Measurements from ENCODE around the gene CARS2.
A peak's percentile ranks its signal among the peaks of the same experiment; 100 is the strongest.

CARS2 gene

GRCh38 chr13:110705826-110706569, at the start of gene CARS2:
Gene CARS2 (minus strand): TSS chr13:110706116. CDS start chr13:110706093, 23 bp downstream.
- H3K4me1 ChIP-seq (ENCODE audit: low read depth, poor library complexity, severe bottlenecking), result peaks cover 8% of the 10 kb centered on the region
- peak within 1 kb of the TSS; percentile 63; the same call in 1 of the 2 replicates for H3K9ac ChIP-seq
- no peaks in the 10 kb centered on the region for H3K36me3 ChIP-seq (ENCODE audit: insufficient read depth)
- no peak for TF ChIP-seq CTCF (conservative IDR thresholded peaks at IDR 0.05; ENCODE audit: low read depth, low read length)
- H4K20me1 ChIP-seq (ENCODE audit: insufficient read depth), result no peaks in the 10 kb centered on the region
- H2AFZ ChIP-seq (ENCODE audit: low read depth), result peak within 1 kb of the TSS; percentile 61; the same call in 1 of the 2 replicates
- H3K4me2 ChIP-seq, result peak within 1 kb of the TSS; percentile 44
- H3K79me2 ChIP-seq (ENCODE audit: insufficient read depth, low read depth), result peaks cover 8% of the 10 kb centered on the region; the same call in 1 of the 2 replicates
- H3K27ac ChIP-seq, result no peak within 1 kb of the TSS
- H3K4me3 ChIP-seq (IDR thresholded peaks at IDR 0.05; ENCODE audit: insufficient read depth, low read depth, low read length), result no peak within 1 kb of the TSS
- no peaks in the 10 kb centered on the region for H3K27me3 ChIP-seq (ENCODE audit: insufficient read depth, low read depth)

DNA sequence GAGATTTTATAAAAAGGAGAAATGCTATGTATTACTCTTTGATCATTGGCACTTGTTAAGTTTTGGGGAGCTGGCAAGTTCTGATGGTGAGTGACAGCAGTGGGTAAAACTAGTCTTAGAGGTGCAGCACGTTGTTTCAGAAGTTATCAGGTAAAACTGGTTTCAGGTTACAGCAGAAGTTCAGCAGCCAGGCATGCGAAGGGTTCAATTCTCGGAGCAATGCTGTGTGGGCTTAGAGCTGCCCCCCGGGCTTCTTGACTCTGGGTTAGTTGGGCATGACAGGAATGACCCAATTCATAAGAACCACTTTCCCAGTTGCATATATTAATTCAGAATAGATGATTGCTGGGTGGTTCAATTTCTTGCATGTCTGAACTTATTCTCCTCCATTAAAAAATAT, 42.4 kb upstream of the CARS2 start:
- H3K4me1 ChIP-seq (ENCODE audit: low read depth, poor library complexity, severe bottlenecking), result no peaks in the 10 kb centered on the region
- H4K20me1 ChIP-seq (ENCODE audit: insufficient read depth), result no peaks in the 10 kb centered on the region
- TF ChIP-seq CTCF (conservative IDR thresholded peaks at IDR 0.05; ENCODE audit: low read depth, low read length), result no peak
- H3K79me2 ChIP-seq (ENCODE audit: insufficient read depth, low read depth), result no peaks in the 10 kb centered on the region
- H3K36me3 ChIP-seq (ENCODE audit: insufficient read depth), result no peaks in the 10 kb centered on the region
- no peak overlapping the region for H3K9ac ChIP-seq
- no peak overlapping the region for H2AFZ ChIP-seq (ENCODE audit: low read depth)
- no peaks in the 10 kb centered on the region for H3K27me3 ChIP-seq (ENCODE audit: insufficient read depth, low read depth)
- H3K4me2 ChIP-seq, result no peak overlapping the region
- H3K4me3 ChIP-seq (IDR thresholded peaks at IDR 0.05; ENCODE audit: insufficient read depth, low read depth, low read length), result no peak overlapping the region
- H3K27ac ChIP-seq, result no peak overlapping the region

DNA sequence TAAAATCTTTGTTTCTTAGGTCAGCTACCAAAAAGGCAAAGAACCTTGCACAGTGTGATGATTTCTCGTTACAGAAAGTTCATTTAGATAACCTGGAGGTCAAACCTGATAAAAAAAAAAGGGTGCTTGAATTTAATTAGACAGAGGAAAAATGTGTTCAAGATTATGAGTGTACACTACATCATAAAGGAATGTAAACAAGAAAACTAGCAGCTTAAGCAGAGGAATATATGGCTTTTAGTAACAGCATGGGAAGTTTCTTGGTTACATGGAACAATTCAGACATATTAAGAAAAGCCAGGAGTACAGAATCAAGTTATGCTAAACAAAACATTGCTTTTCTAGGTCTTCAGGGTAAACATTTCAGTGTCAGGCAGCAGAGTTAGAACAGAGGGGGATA, 40.5 kb upstream of the CARS2 start:
- no peak overlapping the region for H3K4me2 ChIP-seq
- no peaks in the 10 kb centered on the region for H4K20me1 ChIP-seq (ENCODE audit: insufficient read depth)
- no peaks in the 10 kb centered on the region for H3K27me3 ChIP-seq (ENCODE audit: insufficient read depth, low read depth)
- no peaks in the 10 kb centered on the region for H3K4me1 ChIP-seq (ENCODE audit: low read depth, poor library complexity, severe bottlenecking)
- H3K4me3 ChIP-seq (IDR thresholded peaks at IDR 0.05; ENCODE audit: insufficient read depth, low read depth, low read length), result no peak overlapping the region
- H3K9ac ChIP-seq, result no peak overlapping the region
- H3K79me2 ChIP-seq (ENCODE audit: insufficient read depth, low read depth), result no peaks in the 10 kb centered on the region
- H3K27ac ChIP-seq, result no peak overlapping the region
- H3K36me3 ChIP-seq (ENCODE audit: insufficient read depth), result no peaks in the 10 kb centered on the region
- TF ChIP-seq CTCF (conservative IDR thresholded peaks at IDR 0.05; ENCODE audit: low read depth, low read length), result no peak
- no peak overlapping the region for H2AFZ ChIP-seq (ENCODE audit: low read depth)

- Histone ChIP-seq H3K27me3 (ENCODE audit: insufficient read depth, low read depth) (no peaks in the 10 kb centered on the region), H3K9ac (no peak overlapping the region), H3K36me3 (ENCODE audit: insufficient read depth) (no peaks in the 10 kb centered on the region), H3K27ac (no peak overlapping the region), H4K20me1 (ENCODE audit: insufficient read depth) (no peaks in the 10 kb centered on the region), H3K79me2 (ENCODE audit: insufficient read depth, low read depth) (no peaks in the 10 kb centered on the region), H2AFZ (ENCODE audit: low read depth) (no peak overlapping the region), H3K4me2 (no peak overlapping the region), H3K4me3 (IDR thresholded peaks at IDR 0.05; ENCODE audit: insufficient read depth, low read depth, low read length) (no peak overlapping the region), H3K4me1 (ENCODE audit: low read depth, poor library complexity, severe bottlenecking) (no peaks in the 10 kb centered on the region)
- TF ChIP-seq CTCF (conservative IDR thresholded peaks at IDR 0.05; ENCODE audit: low read depth, low read length), result no peak
Observed at GRCh38 chr13:110743687-110744086, 37.8 kb upstream of the CARS2 start.

All from KMS-11 (cell line).